Transverse colon (tissue), 4 donors: ENCODE data around the gene RNF225.

Experiments
- POLR2A ChIP-seq: fragments of 450-650 bp; IDR thresholded peaks from one replicate; pipeline ENCODE4 v1.6.1; 2016; ENCODE audit warnings: antibody characterized with exemption, mild to moderate bottlenecking, moderate library complexity
- POLR2AphosphoS5 ChIP-seq, 3 donors: sonication (generic); formaldehyde crosslinking; IDR thresholded peaks; one replicate each; pipeline ENCODE4 v1.6.1; 2016; ENCODE audit warnings: antibody characterized with exemption in 3 of 3
- TF ChIP-seq, protein P1 (sequence below), 5 experiments: fragments of 200-600 bp in 3 of 5; fragments of 450-650 bp in 2 of 5; sonication (generic) in 3 of 5; IDR thresholded peaks; 1 replicate in 2 of 5; 2 replicates in 3 of 5; pipeline ENCODE4 v1.5.1; 2016 to 2017; ENCODE audit warnings: antibody characterized with exemption in 5 of 5, inconsistent platforms in 3 of 5, mild to moderate bottlenecking in 2 of 5, moderate library complexity in 1 of 5

DNA sequence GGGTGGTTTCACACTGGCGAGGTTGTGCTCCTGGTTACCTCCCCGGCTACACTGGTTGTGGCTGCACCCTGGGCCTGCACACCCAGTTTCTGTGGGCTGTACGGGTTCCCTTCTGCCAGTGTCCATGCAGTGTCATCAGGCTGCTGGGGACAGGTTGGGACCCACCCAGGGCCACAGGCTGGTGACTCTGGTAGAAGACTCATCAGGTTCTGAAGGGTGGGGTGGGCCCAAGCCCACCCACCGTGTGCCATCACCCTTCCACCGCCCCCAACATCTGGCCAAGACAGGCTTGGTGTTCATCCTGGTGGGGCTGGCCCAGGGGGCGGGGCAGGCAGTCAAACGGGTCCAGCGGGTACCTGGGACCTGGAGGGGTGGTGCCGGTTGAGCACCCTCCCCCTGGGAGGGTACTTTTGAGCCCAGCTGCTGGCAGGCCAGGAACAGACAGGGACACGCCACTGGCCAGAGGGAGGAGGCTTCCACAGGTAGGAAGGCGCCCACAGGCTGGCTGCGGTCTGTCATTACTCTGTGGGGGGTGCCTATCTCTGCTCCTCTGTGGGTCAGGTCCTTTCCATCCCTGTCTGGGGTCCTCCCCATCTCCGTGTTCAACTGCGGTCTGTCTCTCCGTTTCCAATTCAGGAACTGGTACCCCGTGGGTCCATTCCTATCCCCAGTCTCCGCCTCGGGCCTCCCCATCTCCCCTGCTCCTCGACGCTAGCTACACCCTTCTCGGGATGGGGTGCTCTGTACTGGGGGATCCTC lies at the start of gene RNF225:
- no peak for TF ChIP-seq POLR2AphosphoS5 (IDR thresholded peaks at IDR 0.05)
- TF ChIP-seq, protein P1, sequence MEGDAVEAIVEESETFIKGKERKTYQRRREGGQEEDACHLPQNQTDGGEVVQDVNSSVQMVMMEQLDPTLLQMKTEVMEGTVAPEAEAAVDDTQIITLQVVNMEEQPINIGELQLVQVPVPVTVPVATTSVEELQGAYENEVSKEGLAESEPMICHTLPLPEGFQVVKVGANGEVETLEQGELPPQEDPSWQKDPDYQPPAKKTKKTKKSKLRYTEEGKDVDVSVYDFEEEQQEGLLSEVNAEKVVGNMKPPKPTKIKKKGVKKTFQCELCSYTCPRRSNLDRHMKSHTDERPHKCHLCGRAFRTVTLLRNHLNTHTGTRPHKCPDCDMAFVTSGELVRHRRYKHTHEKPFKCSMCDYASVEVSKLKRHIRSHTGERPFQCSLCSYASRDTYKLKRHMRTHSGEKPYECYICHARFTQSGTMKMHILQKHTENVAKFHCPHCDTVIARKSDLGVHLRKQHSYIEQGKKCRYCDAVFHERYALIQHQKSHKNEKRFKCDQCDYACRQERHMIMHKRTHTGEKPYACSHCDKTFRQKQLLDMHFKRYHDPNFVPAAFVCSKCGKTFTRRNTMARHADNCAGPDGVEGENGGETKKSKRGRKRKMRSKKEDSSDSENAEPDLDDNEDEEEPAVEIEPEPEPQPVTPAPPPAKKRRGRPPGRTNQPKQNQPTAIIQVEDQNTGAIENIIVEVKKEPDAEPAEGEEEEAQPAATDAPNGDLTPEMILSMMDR (IDR thresholded peaks at IDR 0.05): no peak
- peak; percentile 24 for TF ChIP-seq POLR2A
